Measurements from ENCODE around the gene KCNG2. TPM values are rescaled to one million over a fixed set of nuclear protein-coding genes. Genes with fewer than 3 reads are reported as not detected.

Gene KCNG2
- total RNA-seq, 1 experiment from 2014 or later, result not detected

DNA sequence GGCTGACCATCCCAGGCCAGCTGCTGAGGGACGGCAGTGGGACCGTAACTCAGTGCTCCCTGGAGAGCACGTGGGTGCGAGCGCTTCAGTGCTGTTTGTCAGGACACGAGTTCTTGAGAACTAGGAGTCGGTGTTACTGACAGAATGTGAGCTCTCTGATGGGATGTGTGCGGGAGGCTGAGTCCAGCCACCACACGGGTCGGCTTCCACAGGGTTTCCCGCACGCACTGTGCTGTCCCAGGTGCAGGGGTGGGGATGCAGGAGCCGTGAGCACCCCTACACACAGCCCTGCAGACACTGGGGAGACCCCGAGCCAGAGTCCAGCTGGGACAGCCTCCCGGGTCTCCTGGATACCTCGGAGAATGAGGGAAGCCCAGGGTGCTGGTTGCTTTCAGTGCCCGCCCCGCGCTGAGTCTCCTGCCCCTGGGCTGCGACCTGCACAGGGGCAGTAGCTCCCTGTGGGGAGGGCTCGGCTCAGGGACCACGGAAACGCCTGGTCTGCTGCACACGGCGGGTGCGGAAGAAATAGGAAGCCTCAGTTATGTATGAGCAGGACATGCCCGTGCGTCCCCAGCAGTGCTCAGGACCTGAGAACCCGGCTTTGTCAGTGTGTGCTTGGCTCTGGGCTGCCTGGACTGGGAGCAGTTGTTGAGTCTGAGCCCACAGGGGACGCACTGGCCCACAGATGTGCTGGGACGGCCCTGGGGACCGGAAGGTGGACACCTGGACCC is 71.2 kb downstream of the KCNG2 start:
- Histone ChIP-seq H3K9me2 (ENCODE audit: insufficient read depth) (no peaks in the 10 kb centered on the region), H3K4me3 (no peak overlapping the region), H3K9me3 (ENCODE audit: insufficient read depth, low read depth) (no peaks in the 10 kb centered on the region), H4K20me1 (ENCODE audit: insufficient read depth) (no peaks in the 10 kb centered on the region), H2AFZ (no peak overlapping the region), H3F3A (ENCODE audit: insufficient read depth, low read depth) (no peaks in the 10 kb centered on the region), H3K79me2 (ENCODE audit: low read depth) (no peaks in the 10 kb centered on the region), H3K4me2 (no peak overlapping the region), H3K4me1 (replicated peaks; ENCODE audit: insufficient read depth) (no peaks in the 10 kb centered on the region), H3K36me3 (ENCODE audit: low read depth) (no peaks in the 10 kb centered on the region), H3K27me3 (ENCODE audit: insufficient read depth, low read depth) (peaks cover 57% of the 10 kb centered on the region), H3K27ac (no peak overlapping the region)
- BruUV-seq (replicated peaks), result no TSS peak
- intact Hi-C loops (cut with micrococcal nuclease; ENCODE audit: unreplicated experiment), result no loop called here
- TF ChIP-seq EZH2 (IDR thresholded peaks at IDR 0.05; ENCODE audit: low read depth), result no peak
- TF ChIP-seq, protein P1, sequence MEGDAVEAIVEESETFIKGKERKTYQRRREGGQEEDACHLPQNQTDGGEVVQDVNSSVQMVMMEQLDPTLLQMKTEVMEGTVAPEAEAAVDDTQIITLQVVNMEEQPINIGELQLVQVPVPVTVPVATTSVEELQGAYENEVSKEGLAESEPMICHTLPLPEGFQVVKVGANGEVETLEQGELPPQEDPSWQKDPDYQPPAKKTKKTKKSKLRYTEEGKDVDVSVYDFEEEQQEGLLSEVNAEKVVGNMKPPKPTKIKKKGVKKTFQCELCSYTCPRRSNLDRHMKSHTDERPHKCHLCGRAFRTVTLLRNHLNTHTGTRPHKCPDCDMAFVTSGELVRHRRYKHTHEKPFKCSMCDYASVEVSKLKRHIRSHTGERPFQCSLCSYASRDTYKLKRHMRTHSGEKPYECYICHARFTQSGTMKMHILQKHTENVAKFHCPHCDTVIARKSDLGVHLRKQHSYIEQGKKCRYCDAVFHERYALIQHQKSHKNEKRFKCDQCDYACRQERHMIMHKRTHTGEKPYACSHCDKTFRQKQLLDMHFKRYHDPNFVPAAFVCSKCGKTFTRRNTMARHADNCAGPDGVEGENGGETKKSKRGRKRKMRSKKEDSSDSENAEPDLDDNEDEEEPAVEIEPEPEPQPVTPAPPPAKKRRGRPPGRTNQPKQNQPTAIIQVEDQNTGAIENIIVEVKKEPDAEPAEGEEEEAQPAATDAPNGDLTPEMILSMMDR (conservative IDR thresholded peaks at IDR 0.05), result no peak
- POLR2A ChIA-PET (ENCODE audit: unreplicated experiment), result no interaction called here
- no peak for DNase-seq
- CTCF ChIA-PET, result no interaction called here

DNA sequence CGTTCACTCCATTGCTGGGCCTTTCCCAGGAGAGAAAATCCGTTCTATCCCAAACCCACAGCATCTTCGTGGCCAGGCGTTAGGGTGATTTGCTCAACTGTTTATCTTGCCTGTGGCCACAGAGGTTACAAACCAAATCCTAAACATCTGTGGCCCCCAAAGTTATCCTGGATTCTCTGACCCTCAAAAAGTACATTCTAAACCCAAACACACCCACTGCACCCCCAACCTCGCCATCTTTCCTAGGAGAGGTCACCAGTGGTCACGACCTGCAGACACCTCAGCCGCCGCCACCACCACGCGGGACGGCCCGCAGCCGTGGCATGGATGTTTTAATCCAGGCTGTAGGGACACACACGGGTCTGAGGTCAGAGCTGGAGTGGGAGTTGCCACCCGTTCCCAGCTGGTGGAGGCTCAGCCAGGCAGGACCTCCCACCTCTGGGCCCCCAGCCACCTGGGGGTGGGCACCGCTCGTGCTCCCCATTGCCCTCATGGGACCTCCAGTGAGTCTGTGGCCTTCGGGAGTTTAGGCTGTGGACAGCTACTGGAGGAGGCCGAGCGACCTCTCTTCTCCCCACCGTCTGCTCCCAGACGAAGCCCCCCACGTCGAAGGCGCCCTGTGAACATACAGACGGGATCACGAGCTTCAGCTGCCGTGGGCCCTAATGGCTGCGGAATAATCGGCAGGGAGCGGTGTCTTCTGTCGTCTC is 72.0 kb downstream of the KCNG2 start:
- Histone ChIP-seq H3K4me2 (no peak overlapping the region), H3F3A (ENCODE audit: insufficient read depth, low read depth) (no peaks in the 10 kb centered on the region), H3K79me2 (ENCODE audit: low read depth) (no peaks in the 10 kb centered on the region), H3K4me1 (replicated peaks; ENCODE audit: insufficient read depth) (no peaks in the 10 kb centered on the region), H3K36me3 (ENCODE audit: low read depth) (no peaks in the 10 kb centered on the region), H3K27ac (no peak overlapping the region), H3K27me3 (ENCODE audit: insufficient read depth, low read depth) (peaks cover 64% of the 10 kb centered on the region), H3K9me2 (ENCODE audit: insufficient read depth) (no peaks in the 10 kb centered on the region), H2AFZ (no peak overlapping the region), H4K20me1 (ENCODE audit: insufficient read depth) (no peaks in the 10 kb centered on the region), H3K4me3 (no peak overlapping the region), H3K9me3 (ENCODE audit: insufficient read depth, low read depth) (no peaks in the 10 kb centered on the region)
- BruUV-seq (replicated peaks), result no TSS peak
- no peak for DNase-seq
- ChIA-PET CTCF (no interaction called here), POLR2A (ENCODE audit: unreplicated experiment) (no interaction called here)
- TF ChIP-seq EZH2 (IDR thresholded peaks at IDR 0.05; ENCODE audit: low read depth), result no peak
- TF ChIP-seq, protein P1 (conservative IDR thresholded peaks at IDR 0.05), result no peak
- intact Hi-C loops (cut with micrococcal nuclease; ENCODE audit: unreplicated experiment), result no loop called here

DNA sequence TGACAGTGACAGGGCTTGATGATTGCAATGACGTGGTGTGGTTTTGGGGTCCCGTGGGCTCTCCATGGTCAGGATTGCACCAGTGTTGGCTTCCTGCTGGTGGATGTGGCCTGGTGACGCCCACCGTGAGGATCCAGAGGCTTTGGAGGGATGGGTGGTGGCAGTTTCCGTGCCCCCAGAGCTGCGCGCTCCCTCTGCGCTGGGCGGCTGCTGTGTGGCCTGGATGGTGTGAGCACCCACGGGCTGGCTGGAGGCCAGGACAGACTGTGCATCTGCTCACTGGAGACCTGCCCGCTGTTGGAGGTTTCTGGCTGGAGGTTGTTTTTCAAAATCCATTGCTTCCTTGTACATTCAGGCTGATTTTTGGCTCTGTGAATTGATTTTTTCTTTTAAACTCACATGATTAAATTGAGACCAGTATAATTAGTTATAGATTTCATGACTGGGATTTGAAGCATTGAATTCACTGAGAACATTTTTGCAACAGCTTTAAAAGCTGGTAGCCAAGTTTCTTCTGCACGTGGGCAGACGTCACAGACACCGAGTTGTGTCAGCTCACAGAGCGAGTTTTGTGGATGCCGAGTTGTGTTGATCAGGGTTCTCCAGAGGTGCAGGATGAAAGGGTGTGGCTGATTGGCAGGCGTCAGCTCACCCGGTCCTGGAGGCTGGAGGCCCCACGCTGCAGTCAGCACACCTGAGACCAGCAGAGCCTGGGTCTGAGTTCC is 72.7 kb downstream of the KCNG2 start:
- intact Hi-C loops (cut with micrococcal nuclease; ENCODE audit: unreplicated experiment), result no loop called here
- H3K79me2 ChIP-seq (ENCODE audit: low read depth), result no peaks in the 10 kb centered on the region
- H4K20me1 ChIP-seq (ENCODE audit: insufficient read depth), result no peaks in the 10 kb centered on the region
- ChIA-PET POLR2A (ENCODE audit: unreplicated experiment) (no interaction called here), CTCF (no interaction called here)
- H3K36me3 ChIP-seq (ENCODE audit: low read depth), result no peaks in the 10 kb centered on the region
- H3K27ac ChIP-seq, result no peak overlapping the region
- no peaks in the 10 kb centered on the region for H3K9me3 ChIP-seq (ENCODE audit: insufficient read depth, low read depth)
- H3K27me3 ChIP-seq (ENCODE audit: insufficient read depth, low read depth), result peaks cover 71% of the 10 kb centered on the region
- DNase-seq, result no peak
- H2AFZ ChIP-seq, result no peak overlapping the region
- H3K4me3 ChIP-seq, result no peak overlapping the region
- BruUV-seq (replicated peaks), result no TSS peak
- no peaks in the 10 kb centered on the region for H3K4me1 ChIP-seq (replicated peaks; ENCODE audit: insufficient read depth)
- no peaks in the 10 kb centered on the region for H3K9me2 ChIP-seq (ENCODE audit: insufficient read depth)
- H3K4me2 ChIP-seq, result no peak overlapping the region
- TF ChIP-seq EZH2 (IDR thresholded peaks at IDR 0.05; ENCODE audit: low read depth), result no peak
- TF ChIP-seq, protein P1 (conservative IDR thresholded peaks at IDR 0.05), result no peak
- no peaks in the 10 kb centered on the region for H3F3A ChIP-seq (ENCODE audit: insufficient read depth, low read depth)
